HG03521 (cell line): Measurements from ENCODE around the gene SLF2.

Experiments used
- ATAC-seq: cut with Tn5 transposase; IDR thresholded peaks from one replicate; pipeline ENCODE4 v1.9.1; 2021; ENCODE audit warnings: mild to moderate bottlenecking, moderate library complexity; ENCODE audit not compliant: unreplicated experiment

Gene SLF2

DNA sequence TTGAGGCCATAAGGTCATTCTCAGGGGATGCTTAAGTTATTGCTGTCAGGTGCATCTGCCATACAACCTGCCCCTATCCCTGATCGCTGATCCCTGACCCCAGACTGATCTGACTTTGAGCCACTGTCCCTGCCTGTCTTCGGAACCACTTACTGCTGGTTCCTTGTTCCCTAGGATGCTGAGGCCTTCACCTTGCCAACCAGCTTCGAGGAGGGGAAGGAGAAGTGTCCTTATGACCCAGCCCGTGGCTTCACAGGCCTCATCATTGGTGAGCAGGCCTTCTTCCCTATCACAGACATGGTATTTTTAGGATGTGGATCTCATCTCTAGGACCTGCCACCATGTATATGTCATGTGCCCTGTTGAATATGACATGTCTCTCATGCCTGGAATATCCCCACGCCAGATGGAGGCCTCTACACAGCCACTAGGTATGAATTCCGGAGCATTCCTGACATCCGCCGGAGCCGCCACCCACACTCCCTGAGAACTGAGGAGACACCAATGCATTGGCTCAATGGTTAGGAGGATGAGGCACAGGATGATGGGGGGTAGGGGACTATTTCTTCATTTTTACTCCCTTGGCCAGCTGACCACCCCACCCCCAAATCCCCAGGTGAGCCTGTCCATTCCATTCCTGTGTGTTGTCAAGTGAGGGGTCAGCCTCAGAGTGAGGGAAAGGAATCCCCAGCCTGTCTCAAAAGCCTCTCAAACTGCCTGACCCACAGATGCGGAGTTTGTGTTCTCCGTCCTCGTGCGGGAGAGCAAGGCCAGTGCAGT is 65.5 kb downstream of the SLF2 start:
- no peak for ATAC-seq

- ATAC-seq, result no peak
Measured at GRCh38 chr10:100978901-100979195, 66.1 kb downstream of the SLF2 start.

DNA sequence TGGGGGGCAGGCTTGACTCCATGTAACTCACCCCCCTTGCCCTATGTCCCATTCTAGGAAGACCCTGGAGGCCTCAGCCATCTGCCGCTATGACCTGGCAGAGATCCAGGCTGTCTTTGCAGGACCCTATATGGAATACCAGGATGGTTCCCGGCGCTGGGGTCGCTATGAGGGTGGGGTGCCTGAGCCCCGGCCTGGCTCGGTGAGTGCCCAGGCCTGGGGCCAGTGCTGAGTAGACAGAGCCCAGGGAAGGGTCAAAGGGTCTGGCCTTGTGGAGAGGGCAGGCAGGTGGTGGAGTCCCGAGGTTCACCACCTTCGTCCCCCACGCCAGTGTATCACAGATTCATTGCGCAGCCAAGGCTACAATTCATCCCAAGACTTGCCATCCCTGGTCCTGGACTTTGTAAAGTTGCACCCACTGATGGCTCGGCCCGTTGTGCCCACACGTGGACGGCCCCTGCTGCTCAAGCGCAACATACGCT is 67.1 kb downstream of the SLF2 start:
- no peak for ATAC-seq

- ATAC-seq, result no peak
Measured at GRCh38 chr10:100980311-100980710, 67.5 kb downstream of the SLF2 start.

- no peak for ATAC-seq
Measured at GRCh38 chr10:100980711-100981110, 67.9 kb downstream of the SLF2 start.

- no peak for ATAC-seq
Measured at GRCh38 chr10:100981178-100981772, 68.5 kb downstream of the SLF2 start.

DNA sequence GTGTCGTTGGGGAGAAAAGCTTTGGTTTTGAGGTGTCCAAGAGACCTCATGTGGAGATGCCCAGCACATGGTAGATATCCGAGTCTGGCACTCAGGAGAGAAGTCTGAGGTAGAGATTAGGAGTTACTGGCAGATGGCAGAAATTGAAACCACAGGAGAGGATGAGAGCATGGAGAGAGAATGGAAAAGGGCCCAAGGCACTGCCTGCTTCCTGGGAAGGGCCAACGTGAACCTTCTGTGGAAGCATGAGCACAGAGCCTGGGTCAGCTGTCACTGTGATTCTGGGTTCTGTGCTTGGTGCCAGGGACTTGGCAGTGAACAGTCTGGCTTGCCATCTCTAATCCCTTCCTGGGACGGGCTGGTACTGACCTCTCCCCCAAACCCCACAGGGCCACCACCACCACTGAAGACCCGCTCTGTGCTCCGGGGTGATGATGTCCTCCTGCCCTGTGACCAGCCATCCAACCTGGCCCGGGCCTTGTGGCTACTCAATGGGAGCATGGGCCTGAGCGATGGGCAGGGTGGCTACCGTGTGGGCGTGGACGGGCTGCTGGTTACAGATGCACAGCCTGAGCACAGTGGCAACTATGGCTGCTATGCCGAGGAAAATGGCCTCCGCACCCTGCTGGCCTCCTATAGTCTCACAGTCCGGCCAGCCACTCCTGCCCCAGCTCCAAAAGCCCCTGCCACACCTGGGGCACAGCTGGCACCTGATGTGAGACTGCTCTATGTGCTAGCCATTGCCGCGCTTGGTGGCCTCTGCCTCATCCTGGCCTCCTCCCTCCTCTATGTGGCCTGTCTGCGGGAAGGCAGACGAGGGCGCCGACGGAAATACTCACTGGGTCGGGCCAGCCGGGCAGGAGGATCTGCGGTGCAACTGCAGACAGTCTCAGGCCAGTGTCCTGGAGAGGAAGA is 70.4 kb downstream of the SLF2 start:
- no peak for ATAC-seq

GRCh38 chr10:100983868-100984671 is 71.3 kb downstream of the SLF2 start:
- no peak for ATAC-seq

DNA sequence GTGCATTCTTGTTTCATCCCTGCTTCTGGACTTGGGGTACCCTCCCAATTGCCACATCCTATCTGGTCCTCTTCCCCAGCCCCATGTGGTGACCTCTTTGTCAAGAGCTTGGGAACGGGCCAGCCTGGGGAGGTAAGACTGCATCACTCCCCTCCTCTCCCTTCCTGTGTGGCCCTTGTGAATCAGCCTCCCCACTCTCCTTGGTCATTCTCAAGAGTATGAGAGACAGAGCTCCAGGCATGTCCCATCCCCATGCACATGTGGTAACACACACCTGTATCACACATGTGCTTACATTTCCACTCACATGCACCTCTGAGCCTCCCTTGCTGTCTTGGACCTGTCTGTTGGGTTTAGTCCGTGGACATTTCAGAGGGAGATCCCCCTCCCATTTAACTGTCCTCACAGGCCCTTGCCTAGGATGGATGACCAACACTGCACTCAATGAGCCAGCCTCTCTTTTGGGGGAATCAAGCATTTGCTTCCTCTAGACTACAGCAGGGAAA is 72.0 kb downstream of the SLF2 start:
- no peak for ATAC-seq

GRCh38 chr10:100985336-100985735 is 72.6 kb downstream of the SLF2 start:
- ATAC-seq, result no peak

DNA sequence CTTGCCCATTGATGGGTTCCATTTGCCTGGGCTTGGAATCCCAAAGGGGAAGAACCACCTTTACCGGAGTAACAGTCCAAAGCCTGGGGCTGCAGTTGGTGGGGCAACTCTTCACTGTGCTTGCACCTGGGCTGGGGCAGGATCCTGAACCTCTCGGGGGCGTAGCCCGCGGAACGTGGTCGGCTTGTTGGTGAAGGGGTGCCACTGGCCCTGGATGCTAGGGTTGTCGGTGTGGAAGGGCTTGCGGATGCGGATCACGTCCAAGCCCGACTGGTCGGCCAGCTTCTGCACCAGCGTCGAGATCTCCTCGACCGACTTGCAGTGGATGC is 73.8 kb downstream of the SLF2 start:
- ATAC-seq, result no peak

DNA sequence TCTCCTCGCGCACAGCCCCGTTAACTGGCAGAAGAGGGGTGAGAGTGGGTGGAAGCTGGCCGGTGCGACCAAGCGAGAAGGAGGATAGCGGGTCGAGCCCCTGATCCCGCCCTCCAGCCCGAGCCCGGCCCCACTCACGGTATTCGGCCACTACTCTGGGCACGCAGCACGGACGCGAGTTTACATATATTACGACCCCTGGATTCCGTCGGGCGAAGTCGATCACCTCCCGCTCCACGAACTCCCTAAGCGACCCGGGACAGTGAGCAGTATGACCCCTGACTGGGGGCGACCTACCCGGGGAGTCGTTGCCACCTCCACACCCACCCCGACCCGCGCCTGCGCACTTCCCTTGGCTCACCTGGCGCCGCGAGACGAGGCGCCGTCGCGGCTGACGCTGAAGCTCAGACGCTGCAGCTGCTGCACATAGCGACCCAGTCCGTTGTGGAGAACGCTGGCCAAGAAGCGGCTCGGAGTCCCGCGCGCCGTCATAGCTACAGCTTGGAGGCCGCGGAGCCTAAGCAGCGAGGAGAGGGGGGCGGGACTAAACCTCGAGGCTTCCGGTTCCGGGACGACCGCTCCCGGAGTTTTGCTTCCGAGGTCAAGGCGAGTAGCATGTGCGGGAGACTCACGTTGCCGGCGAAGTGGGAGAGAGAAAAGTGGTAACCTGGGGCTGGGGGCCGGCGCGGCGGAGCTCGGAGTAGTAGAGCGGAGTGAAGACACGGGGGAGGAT is 74.4 kb downstream of the SLF2 start, which contains the start of the genes MRPL43 and TWNK:
TSS of gene MRPL43 (minus strand) at position 546 of the 733 bp plus-strand sequence. CDS start at position 492, 54 bp downstream.
TSS of gene TWNK (plus strand) at position 592 of the 733 bp plus-strand sequence. CDS start 668 bp downstream, outside the sequence.
- ATAC-seq, result peak; percentile 83

DNA sequence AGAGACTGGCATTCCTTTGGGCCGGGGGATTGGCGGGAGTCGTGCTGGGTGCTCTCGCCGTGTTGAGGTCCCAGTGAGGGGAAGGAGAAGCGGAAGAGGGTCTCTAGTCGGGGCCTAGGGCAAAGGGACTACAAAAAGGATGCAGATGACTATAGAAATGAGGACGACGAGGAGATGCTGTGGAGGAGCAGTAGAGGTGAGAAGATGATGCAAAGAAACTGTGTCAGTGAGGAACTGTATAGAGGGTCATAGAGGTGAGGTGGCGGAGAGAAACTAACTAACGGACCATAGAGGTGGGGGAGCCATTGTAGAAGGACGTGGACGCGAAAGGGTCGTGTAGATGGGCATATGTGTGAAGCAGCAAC is 74.9 kb downstream of the SLF2 start:
- no peak for ATAC-seq

DNA sequence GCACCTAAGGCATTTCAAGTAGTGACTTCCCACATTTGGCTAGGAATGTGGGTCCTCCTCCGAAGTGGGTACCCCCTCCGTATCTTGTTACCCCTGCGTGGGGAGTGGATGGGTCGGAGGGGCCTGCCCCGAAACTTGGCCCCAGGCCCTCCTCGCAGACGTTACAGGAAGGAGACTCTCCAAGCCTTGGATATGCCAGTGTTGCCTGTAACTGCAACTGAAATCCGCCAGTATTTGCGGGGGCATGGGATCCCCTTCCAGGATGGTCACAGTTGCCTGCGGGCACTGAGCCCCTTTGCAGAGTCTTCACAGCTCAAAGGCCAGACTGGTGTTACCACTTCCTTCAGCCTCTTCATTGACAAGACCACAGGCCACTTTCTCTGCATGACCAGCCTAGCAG is 75.4 kb downstream of the SLF2 start:
- ATAC-seq, result no peak

GRCh38 chr10:100989088-100989487 is 76.3 kb downstream of the SLF2 start:
- no peak for ATAC-seq

GRCh38 chr10:100993986-100994708 is 81.4 kb downstream of the SLF2 start:
- ATAC-seq, result no peak

DNA sequence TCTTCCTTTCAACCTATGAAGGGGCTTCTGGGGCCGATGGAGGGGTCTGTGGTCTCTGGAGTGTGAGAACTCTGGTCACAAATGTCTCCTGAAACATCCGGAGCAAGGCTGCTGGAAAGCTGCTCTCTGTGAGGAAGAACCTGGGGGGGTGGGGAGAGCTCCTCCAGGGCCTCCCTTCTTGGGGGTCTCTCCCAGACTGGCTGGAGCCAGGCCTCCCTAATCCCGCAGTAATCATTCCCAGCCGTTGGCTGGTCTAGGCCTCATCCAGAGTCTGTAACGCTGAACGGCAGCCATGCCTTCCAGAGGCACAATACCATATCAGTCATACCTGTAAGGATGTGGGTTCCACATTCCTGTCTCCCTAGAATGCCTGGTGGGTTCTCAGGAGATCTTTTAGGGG is 82.4 kb downstream of the SLF2 start:
- ATAC-seq, result no peak

GRCh38 chr10:100996678-100997359 is 84.1 kb downstream of the SLF2 start:
- ATAC-seq, result no peak
